ENCODE results near the gene LRRC19.

DNA sequence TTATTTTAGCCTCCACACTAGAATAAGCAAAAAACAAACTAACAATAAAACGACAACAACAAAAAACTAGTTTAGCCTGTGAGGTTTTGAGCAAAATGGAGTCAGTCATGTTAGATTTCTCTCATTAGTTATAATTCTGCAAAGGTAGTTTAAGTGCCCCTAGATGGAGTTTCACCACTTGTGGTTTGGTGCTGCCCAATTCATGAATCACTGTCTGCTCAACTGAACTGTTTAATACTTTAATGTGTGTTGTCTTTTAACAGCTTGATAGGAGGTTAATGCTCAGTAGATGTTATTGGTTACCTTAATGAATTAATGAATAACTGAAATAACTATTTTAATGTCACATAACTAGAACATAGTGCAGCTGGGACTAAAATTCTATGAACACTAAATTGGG lies 55.0 kb downstream of the LRRC19 start:
- TF ChIP-seq, protein P1, sequence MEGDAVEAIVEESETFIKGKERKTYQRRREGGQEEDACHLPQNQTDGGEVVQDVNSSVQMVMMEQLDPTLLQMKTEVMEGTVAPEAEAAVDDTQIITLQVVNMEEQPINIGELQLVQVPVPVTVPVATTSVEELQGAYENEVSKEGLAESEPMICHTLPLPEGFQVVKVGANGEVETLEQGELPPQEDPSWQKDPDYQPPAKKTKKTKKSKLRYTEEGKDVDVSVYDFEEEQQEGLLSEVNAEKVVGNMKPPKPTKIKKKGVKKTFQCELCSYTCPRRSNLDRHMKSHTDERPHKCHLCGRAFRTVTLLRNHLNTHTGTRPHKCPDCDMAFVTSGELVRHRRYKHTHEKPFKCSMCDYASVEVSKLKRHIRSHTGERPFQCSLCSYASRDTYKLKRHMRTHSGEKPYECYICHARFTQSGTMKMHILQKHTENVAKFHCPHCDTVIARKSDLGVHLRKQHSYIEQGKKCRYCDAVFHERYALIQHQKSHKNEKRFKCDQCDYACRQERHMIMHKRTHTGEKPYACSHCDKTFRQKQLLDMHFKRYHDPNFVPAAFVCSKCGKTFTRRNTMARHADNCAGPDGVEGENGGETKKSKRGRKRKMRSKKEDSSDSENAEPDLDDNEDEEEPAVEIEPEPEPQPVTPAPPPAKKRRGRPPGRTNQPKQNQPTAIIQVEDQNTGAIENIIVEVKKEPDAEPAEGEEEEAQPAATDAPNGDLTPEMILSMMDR (IDR thresholded peaks at IDR 0.05), result no peak
- TF ChIP-seq POLR2AphosphoS5 (IDR thresholded peaks at IDR 0.05; ENCODE audit: low read depth, low read length) (no peak), SIN3A (IDR thresholded peaks at IDR 0.05; ENCODE audit: borderline replicate concordance, insufficient read depth, low read depth, low read length) (no peak), REST (IDR thresholded peaks at IDR 0.05; ENCODE audit: insufficient read depth in 1 of 2, low read depth in 2 of 2, low read length in 1 of 2) (no peak), TCF7L2 (IDR thresholded peaks at IDR 0.05; ENCODE audit: low read depth, low read length) (no peak)

Data from Panc1 (cell line).